Activated T-cell treated with anti-CD3 and anti-CD28 coated beads, Interleukin-2, amount 50 U/mL, for 48 hours (primary cell): Measurements from ENCODE around the gene UBASH3B.
A peak's percentile ranks its signal among the peaks of the same experiment; 100 is the strongest.

Experiments used
- DNase-seq, 2 experiments: peaks; one replicate each; pipeline ENCODE4 v3.0.0-alpha.2; 2020

The UBASH3B gene

DNA sequence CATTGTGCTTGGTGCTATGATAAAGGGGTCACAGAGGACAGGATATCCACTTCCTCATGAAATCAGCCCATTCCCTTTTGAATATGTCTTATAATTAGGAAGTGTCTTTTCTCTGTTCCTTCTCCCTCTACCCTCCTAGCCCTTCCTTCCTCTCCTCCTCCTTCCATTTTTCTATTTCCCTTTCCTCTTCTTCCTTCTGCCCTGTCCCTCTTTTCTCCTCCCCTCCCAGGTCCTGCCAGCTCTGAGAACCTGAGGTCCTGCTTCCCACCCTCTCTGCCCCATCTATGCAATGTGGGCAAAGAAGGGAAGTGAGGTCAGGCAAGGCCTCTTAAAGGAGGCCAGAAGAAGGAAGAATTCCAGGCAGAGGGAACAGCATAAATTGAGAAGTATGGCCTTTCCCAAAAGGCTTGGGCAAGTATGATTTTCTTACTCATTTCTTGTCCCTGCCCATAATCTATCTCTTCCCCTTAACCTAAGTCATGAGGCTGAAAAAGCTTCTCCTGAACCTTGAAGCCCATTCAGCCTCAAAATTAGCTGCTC, 7.7 kb upstream of the UBASH3B start:
- DNase-seq, result no peak

GRCh38 chr11:122649116-122649515, 6.4 kb upstream of the UBASH3B start:
- DNase-seq, result no peak

- no peak for DNase-seq
Measured at GRCh38 chr11:122650619-122651018, 4.9 kb upstream of the UBASH3B start.

GRCh38 chr11:122652495-122652894, 3.0 kb upstream of the UBASH3B start:
- no peak for DNase-seq

- no peak for DNase-seq
Measured at GRCh38 chr11:122653916-122654585, 1.5 kb upstream of the UBASH3B start.

GRCh38 chr11:122656073-122656630, 630 bp downstream of the UBASH3B start:
- DNase-seq, result peak; percentile 74 to 77

DNA sequence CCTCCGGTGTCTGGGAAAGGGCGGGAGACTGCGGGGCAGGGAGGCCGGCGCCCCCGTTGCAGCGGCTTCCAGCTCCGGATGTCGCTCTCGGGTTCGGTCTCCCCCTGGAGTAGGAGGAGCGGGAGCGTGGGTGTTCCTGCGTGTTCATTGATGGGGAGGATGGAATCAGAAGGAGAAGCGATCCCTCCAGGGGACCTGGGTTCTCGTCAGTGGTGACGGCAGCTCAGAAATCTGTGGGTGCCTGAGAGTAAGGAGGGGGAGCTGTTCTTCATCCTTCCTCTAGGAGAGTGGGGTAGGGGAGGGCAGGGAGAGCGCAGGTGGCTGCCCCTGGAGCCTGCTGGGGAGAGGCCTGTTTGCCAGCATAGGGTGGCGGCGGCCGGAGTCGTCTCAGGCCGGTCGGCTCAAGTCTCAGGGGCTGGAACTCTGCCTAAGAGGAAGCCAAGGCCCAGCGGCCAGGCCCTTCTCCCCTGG, 1.1 kb downstream of the UBASH3B start:
- peak in 1 of 2 experiments; percentile 67 for DNase-seq

DNA sequence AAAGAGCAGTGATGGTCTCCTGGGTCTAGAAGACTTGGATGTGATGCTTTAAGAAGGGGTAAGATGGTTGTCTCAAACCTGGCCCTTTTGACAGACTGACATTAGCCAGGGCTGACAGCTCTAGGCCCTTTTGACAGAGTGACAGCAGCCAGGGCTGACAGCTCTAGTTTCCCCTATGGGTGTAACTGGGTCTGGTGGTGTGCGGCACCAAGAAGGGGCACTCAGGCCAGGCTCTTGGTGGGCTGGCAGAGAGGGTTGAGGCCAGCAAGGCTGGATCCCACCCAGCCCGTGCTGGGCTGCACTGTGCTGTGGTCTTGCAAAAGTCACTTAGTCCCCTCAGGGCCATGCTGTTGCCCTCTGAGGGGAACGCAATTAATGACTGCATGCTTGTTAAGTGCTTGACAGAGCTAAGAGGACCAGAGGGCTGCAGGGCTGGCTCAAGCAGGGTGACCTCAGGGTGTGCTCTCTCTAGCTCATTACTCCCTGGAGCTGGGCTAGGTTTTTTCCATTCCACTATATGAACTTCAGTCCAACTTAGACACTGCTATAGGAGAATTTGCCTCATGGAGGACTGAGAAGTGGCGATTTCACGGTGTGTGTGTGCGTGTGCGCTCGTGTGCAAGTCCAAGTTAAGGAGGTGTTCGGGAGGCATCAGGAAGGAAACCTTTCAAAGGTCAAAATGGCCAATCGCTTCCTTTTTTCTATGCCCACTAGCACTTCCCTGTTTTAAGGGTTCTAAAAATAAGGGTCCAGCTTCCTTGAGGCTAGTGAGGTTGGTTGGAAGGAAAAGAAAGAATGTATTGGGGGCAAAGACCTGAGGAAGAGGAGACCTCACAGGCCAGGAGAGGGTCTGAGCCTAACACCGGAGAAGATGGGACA, 4.4 kb downstream of the UBASH3B start:
- no peak for DNase-seq

- no peak for DNase-seq
Measured at GRCh38 chr11:122661182-122661945, 5.8 kb downstream of the UBASH3B start.

GRCh38 chr11:122663056-122663740, 7.7 kb downstream of the UBASH3B start:
- DNase-seq, result no peak

GRCh38 chr11:122663764-122664163, 8.2 kb downstream of the UBASH3B start:
- DNase-seq, result no peak

GRCh38 chr11:122664188-122664587, 8.7 kb downstream of the UBASH3B start:
- DNase-seq, result no peak

DNA sequence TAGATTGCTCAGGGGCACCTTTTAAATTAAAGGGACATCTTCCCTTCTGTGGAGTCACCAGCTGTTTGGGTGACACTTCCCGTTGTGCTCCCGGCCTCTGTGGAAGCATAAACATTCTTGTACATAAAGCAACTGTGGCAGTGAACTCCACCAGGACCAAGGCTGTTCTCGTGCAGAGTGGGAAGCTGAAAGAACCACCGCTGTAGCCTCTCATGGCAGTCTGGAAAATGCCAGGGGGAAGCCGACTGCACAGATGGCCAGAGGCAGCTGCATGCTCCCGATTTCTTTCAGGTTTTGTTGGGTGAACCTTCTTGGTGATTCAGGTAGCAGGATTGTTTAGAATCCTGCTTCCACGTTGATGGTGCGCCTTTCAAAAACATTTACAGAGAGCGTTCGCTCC, 10.3 kb downstream of the UBASH3B start:
- no peak for DNase-seq

DNA sequence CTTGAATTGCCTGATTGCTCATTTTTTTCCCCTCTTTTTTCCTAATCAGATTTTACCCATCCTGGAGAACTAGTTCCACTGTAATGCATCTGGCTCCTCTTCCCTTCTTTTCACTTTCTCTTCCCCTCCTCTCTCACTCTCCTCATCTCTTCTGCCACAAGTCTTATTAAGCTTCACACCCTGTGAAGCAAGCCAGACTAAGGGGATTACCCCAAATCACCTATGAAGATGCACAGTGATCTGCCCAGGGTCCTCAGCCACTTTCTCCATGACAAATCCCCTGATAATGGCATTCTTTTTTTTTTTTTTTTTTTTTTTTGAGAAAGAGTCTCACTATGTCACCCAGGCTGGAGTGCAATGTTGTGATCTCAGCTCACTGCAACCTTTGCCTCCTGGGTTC, 11.2 kb downstream of the UBASH3B start:
- no peak for DNase-seq

- peak in 1 of 2 experiments; percentile 35 for DNase-seq
Measured at GRCh38 chr11:122668562-122669090, 13.1 kb downstream of the UBASH3B start.

- no peak for DNase-seq
Measured at GRCh38 chr11:122670131-122670530, 14.6 kb downstream of the UBASH3B start.

GRCh38 chr11:122671400-122671891, 15.9 kb downstream of the UBASH3B start:
- DNase-seq, result no peak

- no peak for DNase-seq
Measured at GRCh38 chr11:122672892-122673291, 17.4 kb downstream of the UBASH3B start.

DNA sequence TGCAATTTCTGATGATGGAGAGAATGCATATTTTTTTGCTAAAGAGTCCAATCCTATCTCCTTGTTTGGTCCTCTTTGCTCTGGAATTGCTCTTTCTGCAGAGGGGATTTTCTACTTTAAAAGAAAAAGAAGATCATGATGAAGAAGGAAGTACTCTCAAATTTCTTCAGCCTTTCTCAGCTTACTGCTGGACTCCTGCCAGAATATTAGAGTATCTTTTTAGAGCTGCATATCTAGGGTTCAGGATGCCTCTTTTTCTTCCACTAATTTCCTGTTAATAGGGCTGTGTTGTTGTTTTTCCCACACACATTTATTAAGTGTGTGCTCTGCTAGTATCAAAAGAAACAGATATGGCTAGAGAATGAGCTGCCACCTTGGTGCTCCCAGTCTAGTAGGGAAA, 18.2 kb downstream of the UBASH3B start:
- DNase-seq, result no peak

- DNase-seq, result peak in 1 of 2 experiments; percentile 46
Measured at GRCh38 chr11:122676638-122677037, 21.1 kb downstream of the UBASH3B start.

GRCh38 chr11:122677256-122677655, 21.7 kb downstream of the UBASH3B start:
- no peak for DNase-seq

DNA sequence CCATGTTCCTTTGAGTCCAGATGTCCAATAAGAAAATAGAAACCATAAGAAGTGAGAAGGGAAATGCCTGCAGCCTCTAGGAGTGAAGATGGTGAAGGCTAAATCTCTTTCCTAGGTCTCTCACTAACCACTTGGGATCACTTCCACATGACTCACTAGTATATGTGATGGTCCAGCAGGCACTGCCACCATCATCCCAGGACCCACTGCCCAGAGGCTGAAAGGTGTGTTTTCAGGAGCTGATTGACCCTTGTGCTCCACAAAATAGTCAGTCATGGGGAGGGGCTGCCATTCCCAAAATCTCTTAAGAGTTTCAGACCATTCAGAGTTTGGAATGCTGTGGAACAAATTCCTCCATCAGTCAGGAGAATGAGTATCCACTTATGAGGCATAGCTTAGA, 22.9 kb downstream of the UBASH3B start:
- DNase-seq, result no peak
